ENCODE data around the gene L3MBTL3.
A peak's percentile ranks its signal among the peaks of the same experiment; 100 is the strongest.

Gene L3MBTL3

GRCh38 chr6:130178692-130179091, 160.3 kb downstream of the L3MBTL3 start:
- FAIRE-seq (no peak), DNase-seq (ENCODE audit: low spot score) (peak; percentile 82)

GRCh38 chr6:130182466-130182865, 164.1 kb downstream of the L3MBTL3 start:
- FAIRE-seq = no peak
- DNase-seq (ENCODE audit: low spot score) = no peak

GRCh38 chr6:130183271-130184222, 165.2 kb downstream of the L3MBTL3 start:
- FAIRE-seq = no peak
- DNase-seq (ENCODE audit: low spot score) = no peak

GRCh38 chr6:130185658-130186057, 167.3 kb downstream of the L3MBTL3 start:
- DNase-seq (ENCODE audit: low spot score) = no peak
- FAIRE-seq = no peak

- DNase-seq (ENCODE audit: low spot score) (no peak), FAIRE-seq (no peak)
Observed at GRCh38 chr6:130187335-130188206, 169.2 kb downstream of the L3MBTL3 start.

- DNase-seq (ENCODE audit: low spot score) (no peak), FAIRE-seq (no peak)
Observed at GRCh38 chr6:130188207-130188899, 170.0 kb downstream of the L3MBTL3 start.

- DNase-seq (ENCODE audit: low spot score) = no peak
- no peak for FAIRE-seq
Observed at GRCh38 chr6:130189531-130190397, 171.4 kb downstream of the L3MBTL3 start.

Measured in urothelium cell line (cell line).